Embryonic facial prominence (tissue), 1 donor: ENCODE measurements around the gene PRDM7.
"Not testable (repeated sequence)": the region's sequence is repeated elsewhere in the genome, so short reads cannot be mapped to it uniquely, and the experiment has no call there.

Experiments used
- DNase-seq: peaks from one replicate; pipeline ENCODE4 v3.0.0-alpha.2; 2016; ENCODE audit errors: extremely low spot score

PRDM7 gene

GRCh38 chr16:90077240-90077756 is at the start of gene PRDM7:
Gene PRDM7 (minus strand): TSS chr16:90077331. CDS start chr16:90075910, 1,421 bp downstream.
- DNase-seq: peak; percentile 76

GRCh38 chr16:90121846-90122245 is 44.7 kb upstream of the PRDM7 start:
- DNase-seq: not testable (repeated sequence)

DNA sequence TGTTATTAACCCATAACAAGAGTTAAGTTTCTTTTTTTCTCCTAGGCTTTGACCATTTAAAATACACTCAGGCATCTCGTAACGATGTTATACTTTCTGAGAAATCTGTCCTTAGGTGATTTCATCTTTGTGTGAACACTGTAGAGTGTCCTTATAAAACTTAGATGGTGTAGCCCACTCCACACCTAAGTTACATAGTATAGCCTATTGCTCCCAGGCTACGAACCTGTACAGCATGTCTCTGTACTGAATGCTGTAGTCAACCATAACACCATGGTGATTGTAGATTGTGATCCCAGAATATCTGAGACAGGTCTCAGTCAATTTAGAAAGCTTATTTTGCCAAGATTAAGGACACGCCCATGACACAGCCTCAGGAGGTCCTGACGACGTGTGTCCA is 30.5 kb upstream of the PRDM7 start:
- not testable (repeated sequence) for DNase-seq

- DNase-seq: not testable (repeated sequence)
These were observed 29.9 kb upstream of the PRDM7 start for GRCh38 chr16:90107060-90107459.

DNA sequence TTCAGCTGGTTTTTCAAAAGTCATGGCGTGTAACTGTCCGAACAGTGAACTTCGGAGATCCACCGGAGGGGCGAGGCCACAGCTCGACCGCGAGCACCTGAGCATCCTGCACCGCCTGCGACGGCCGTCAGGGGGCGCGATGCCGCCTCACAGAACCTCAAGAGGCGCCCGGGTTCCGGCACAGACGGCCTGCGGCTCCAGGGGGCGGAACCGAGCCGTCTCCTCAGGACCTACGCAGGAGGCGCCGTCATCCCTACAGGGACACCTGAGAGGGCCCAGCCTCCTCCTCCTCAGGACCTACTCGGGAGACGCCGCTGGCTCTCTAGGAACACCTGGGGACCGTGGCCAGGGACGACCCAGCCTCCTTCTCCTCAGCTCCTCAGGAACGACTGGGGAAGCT is 29.1 kb upstream of the PRDM7 start:
- not testable (repeated sequence) for DNase-seq

DNA sequence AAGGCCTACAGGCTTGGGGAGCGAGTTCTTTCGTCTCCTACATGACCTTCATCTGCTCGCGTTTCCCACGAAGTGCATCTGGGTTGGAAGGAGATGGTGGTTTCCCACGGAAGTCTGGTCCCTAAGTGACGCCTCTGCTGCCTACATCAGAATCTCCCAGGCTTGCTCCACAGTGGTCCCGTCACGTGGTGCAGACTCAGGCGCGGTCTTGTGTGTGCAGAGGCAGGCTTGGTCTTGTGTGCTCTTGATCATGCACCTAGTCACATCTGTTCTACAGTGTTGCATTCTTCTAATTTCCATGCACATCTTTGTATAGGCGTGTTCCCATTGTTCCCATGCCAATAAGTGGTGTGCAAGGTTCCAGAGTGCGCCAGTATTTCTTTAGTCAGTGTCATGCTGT is 27.6 kb upstream of the PRDM7 start:
- not testable (repeated sequence) for DNase-seq

DNA sequence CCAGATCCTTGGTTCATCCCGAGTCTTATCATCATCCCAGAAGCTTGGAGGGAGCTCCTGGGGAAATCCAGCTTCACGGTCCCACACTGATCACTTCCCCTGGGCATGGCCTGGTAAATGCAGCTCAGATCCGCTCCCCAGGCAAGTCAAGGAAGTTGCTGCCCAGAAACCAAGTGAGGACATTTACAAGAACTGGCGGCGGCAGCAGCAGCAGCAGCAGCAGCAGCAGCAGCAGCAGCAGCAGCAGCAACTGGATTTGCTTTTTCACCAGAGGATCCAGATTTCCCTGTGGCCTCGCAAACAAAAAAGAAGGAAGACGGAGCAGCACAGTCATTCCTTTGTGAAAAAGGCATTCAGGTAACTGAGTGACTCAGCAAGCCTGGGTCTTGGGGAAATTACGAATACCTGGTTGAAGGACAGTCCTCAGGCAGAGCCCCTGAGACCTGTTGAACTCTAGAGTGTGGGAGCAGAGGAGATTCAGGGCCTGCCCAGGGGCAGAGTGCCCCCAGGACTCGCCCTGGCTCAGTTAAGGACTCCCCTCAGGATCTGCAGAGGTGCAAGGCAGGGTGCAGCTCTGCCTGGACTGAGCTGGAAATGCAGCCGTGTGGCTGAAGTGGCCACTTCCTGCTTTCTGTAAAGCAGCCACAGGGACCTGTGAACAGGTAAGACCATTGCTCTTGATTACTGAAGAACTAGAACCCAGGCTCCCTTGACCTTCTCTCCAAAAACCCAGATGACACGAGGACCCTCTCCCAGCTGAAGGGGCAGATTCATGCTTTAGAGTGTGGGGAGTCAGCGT is 25.2 kb upstream of the PRDM7 start:
- DNase-seq: not testable (repeated sequence)

- DNase-seq: not testable (repeated sequence)
These were observed 24.2 kb upstream of the PRDM7 start for GRCh38 chr16:90101332-90101731.

DNA sequence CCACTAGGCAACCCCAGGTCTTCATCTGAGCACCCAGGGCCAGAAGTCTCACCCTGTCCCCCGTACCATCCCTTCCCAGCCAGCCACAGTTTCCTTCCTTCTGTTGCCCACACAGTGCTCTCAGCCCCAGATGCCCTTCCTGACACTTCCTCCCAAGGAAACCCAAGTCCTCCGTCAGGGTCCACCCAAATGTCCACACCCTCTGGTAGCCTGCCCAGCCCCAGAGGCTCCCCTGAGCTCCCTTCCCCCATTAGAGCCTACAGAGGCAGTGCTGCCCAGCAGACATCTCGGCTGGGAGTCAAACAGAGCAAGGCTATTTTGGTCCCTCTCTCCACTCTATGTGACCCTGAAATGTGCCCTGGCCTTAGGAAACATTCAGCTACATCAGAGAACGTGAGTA is 23.7 kb upstream of the PRDM7 start:
- DNase-seq: not testable (repeated sequence)

DNA sequence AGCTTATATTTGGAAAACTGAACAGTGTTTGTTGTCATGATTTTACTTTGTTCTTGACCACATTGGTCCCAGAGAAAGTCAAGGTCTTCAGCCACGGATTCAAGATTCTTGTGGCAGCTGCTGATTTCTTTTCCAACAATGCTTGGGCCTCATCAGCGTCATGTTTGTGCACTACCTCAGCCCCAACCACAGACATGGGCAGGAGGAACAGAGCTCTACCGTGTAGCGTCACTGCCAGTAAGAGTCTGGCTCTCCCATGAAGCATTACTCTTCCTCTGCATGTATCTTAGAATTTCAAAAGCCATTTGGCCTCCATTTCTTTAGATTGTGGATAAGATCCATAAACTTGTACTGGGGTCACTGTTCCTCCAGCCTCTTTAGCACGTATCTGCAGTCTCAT is 23.1 kb upstream of the PRDM7 start:
- not testable (repeated sequence) for DNase-seq

GRCh38 chr16:90098936-90099335 is 21.8 kb upstream of the PRDM7 start:
- not testable (repeated sequence) for DNase-seq

GRCh38 chr16:90097010-90097684 is 20.0 kb upstream of the PRDM7 start:
- DNase-seq: not testable (repeated sequence)

DNA sequence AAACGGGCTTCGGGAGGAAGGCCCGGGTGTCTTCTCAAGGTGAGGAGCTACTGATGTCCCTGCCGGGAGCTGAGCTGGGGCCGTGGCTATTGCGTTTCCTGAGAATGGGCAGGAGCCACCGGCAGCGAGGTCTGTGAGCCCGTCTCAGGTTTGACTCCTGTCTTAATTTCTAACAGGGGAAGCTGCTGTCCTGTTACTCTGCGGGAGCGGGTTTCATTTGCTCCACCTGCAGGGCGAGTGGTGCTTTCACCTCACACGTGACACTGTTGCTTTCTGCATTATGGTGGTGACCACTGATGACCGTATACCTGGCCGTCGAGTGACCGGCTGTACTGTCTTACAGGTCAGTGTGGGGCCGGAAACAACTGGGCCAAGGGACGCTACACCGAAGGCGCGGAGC is 17.7 kb upstream of the PRDM7 start:
- DNase-seq: not testable (repeated sequence)

DNA sequence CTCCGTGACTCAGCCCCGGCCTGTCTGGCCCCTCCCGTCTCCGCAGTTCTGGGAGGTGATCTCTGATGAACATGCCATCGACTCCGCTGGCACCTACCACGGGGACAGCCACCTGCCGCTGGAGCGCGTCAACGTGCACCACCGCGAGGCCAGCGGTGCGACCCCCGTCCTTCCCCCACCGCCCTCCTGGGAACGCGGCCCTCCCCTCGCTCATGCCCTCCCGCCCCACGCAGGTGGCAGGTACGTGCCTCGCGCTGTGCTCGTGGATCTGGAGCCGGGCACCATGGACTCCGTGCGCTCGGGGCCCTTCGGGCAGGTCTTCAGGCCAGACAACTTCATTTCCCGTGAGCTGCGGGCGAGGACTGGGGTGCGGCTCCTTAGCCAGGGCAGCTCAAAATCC is 17.2 kb upstream of the PRDM7 start:
- not testable (repeated sequence) for DNase-seq

- DNase-seq: not testable (repeated sequence)
These were observed 16.7 kb upstream of the PRDM7 start for GRCh38 chr16:90093799-90094198.

DNA sequence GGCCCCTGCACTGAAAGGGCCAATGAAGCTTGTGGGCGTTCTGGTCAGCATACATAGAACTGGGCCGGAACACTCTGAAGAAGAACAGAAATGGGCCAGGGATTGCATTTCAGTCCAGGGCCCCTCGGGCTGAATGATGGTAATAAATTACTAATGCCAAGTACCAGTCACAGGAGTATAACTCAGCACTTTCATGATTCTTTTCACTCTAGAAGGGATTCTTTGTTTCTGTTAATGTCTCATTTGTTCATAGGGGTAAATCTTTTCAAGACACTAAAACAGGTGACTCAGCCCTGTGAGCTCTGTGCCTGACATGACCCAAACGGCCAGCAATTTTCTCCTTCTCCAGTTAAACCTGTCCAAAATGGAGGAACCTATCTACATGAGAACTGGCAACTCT is 15.7 kb upstream of the PRDM7 start:
- DNase-seq: not testable (repeated sequence)

- DNase-seq: no peak
These were observed 7.3 kb upstream of the PRDM7 start for GRCh38 chr16:90084215-90084950.

DNA sequence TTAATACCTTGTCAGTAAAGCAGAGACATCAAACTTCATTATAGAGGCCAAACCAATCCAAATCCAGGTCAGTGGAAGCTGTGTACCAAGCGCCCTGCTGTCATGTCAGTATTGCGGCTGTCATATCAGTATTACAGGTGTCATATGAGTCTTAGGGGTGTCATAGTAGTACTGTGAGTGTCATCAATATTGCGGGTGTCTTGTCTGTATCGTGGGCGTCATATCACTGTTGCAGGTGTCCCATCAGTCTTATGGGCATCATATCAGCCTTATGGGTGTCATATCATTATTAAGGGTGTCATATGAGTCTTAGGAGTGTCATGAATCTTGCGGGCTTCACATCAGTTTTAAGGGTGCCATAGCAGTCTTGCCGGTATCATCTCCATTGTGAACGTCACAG is 6.0 kb upstream of the PRDM7 start:
- DNase-seq: no peak

- DNase-seq: no peak
These were observed 4.5 kb upstream of the PRDM7 start for GRCh38 chr16:90081606-90081970.

DNA sequence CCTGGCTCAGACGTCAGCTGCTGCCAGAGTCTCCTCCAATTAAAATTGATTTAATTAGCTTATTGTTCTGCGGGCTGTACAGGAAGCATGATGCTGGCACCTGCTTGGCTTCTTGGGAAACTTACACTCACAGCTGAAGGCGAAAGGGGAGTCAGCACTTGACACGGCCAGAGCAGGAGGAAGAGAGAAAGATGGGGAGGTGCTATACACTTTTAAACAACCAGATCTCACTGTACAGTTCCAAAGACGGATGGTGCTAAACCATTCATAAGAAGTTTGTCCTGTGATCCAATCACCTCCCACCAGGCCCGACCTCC is 1.4 kb upstream of the PRDM7 start:
- no peak for DNase-seq

DNA sequence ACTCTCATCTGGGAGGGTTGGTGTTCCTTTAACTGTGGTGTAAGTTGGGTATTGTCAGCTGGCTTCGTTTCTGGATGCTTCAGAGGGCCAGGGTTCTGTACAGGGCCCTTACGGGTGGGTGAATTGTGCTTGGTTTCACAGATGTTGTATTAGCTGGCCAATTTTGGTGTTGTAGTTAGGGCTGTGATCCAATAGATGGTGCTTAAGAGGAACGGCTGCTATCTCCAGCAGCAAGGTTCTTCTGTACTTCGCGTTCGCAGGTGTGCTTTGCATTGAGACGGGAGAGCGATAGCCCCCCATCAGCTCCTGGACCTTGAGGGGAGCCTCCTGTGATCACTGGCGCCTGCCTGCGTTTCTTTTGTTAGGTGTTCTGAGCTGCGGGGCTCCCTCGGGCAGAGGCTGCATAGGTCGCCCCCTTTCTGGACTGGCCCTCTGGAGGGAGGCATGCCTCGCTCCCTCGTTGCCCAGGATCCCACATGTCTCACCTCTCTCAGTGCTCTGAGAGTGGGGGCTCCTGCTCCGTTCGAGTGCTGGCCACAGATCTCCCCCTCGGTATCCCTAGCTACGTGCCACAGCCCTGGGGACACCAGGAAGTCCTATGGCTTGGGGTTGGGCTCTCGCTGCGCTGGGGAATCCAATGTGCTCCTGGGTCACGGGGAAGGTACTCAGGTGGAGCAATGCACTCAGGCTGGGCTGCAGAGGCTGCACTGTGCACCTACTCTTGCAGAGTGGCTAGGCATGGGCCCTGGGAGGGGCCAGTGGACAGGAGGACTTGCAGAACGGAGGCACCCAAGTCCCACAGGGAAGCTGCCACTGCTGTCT is 837 bp upstream of the PRDM7 start:
- no peak for DNase-seq
